ENCODE results near the gene CKLF.
"Not testable (repeated sequence)": the region's sequence is repeated elsewhere in the genome, so short reads cannot be mapped to it uniquely, and the experiment has no call there.

CKLF gene, protein sequence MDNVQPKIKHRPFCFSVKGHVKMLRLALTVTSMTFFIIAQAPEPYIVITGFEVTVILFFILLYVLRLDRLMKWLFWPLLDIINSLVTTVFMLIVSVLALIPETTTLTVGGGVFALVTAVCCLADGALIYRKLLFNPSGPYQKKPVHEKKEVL

DNA sequence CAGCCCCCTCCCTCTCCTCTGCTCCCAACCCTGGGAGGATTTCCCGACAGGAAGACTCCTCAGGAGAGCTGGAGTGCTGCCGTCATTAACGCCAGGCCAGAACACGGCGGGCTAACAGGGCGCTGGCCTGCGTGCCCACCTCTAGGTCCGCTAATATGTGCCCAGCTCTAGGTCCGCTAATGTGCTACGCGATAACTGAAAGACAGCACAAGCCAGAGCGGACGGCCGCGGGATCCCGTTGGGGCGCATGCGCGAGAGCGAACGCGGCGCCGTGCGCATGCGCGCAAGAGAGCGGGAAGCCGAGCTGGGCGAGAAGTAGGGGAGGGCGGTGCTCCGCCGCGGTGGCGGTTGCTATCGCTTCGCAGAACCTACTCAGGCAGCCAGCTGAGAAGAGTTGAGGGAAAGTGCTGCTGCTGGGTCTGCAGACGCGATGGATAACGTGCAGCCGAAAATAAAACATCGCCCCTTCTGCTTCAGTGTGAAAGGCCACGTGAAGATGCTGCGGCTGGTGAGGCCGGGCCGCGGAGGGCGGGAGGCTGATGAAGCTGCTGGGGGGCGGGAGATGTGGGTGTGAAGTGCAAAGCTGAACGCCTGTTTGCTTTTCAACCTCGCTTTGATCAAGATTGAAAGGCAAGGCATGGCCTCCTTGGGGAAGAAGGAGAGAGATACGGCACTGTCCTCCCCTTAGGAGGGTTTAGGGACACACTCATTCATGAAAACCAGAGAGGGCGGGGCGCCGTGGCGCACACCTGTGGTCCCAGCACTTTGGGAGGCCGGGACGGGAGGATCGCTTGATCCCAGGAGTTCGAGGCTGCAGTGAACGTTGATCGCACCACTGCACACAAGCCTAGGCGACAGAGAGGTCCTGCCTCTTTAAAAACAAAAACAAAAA, at the start of gene CKLF:
Gene CKLF (plus strand): TSS at position 291 of the 892 bp plus-strand sequence. CDS start 140 bp downstream, at position 431.
- peak; percentile 54 to 81 for DNase-seq

DNA sequence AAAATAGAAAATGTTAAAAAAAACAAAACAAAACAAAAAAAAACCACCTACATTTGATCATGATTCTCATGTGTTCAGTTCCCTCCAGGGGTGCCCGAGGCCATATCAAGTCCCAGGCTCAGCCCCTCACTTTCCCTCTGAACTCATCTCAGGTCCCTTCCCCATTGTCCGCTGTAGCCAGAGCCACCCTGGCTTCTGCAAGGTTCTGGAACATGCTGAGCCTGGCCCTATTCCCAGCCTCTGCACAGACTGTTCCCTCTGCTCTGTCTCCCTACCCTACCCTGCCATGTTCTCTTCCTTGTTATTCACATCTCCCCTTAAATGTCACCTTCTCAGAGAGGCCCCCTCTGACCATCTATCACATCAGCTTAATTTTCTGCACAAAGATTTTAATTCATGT, 49.3 kb upstream of the CKLF start:
- DNase-seq, result no peak

DNA sequence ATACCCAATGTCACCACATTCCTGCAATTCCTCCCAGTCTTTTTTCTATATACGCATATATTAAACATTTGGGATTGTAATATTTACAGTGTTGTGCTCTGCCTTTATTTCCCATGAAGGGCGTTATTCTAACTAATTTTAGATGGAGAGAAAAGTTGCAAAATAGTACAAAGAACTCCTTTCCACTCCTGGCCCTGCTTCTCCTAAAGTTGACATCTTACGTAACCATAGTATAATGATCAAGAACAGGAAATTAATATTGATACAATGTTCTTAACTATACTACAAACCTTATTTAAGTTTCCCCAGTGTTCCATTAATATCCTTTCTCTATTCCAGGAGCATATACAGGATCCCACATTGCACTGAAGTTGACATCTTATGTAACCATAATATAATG, 48.8 kb upstream of the CKLF start:
- DNase-seq, result no peak

DNA sequence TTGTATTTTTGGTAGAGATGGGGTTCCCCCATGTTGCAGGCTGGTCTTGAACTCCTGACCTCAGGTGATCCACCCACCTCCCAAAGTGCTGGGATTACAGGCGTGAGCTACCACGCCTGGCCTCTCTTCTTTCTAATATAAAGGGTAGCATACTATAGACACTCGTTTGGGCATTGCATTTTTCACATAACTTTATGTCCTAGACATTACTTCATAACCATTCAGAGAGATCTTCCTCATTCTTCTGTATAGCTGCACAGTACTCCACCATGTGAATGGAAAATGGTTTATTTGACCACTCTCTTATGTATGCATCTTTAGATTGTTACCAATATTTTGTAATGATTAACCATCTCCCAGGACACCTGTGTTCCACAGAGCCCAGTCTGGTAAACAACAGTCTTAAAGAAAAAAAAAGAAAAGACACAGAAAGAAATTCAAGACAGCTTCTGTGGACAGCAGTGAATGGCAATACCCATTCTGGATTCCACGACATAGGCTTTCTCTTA, 44.6 kb upstream of the CKLF start:
- DNase-seq, result no peak

DNA sequence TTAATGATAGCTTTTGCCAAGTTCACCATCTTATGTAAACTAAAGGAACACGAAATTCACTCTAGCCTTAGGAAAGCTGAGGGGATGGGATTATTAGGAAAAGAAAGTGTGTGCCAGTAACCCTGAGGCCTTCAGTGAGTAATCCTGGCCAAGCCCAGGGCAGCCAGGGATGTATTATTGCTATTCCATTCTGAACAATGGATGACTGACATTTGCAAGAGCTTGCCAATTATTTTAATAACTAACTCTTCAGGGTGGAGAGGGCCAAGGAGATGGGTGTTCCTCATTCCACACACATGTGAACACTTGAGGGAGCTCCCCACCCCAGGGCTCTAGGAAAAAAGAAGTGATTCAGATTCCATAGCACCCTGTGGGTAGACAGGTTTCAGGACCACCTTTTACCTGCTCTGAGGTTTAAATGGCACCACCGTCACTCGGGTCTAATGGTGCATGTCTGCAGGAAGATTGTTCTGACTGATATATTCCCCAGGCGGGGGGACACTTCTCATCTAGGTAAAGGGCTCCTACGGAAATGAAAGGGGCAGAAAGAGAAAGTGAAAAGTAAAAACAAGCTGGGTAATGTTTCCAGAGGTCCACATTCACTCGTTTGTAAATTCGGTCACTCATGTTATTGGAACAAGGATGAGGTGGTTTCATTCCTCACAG, 44.0 kb upstream of the CKLF start:
- DNase-seq, result no peak

DNA sequence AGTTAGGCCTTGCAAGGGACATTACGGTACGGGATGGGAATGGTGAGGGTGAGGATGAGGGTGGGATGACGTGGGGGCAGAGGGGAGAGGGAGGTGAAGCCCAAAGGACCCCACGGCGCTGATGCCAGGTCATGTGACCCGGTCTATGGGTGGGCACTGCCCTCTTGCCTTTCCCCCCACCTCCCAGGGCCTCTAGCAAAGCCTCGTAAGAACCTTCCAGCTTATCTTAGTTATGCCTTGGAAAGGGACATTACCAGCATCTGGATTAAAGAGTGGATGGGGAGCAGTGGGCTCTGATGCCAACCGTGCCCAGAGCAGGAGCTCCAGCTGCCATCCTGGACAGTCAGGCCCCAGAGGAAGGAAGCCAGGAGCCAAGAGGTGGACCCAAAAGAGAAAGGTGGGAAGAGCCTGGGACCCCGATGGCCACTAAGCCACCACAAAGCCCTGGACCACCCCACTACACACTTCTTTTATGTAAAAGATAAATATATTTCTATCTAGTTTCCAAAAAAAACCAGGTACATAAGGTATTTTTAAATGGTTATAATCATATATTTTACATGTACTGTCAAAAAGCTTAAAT, 43.4 kb upstream of the CKLF start:
- DNase-seq, result no peak

DNA sequence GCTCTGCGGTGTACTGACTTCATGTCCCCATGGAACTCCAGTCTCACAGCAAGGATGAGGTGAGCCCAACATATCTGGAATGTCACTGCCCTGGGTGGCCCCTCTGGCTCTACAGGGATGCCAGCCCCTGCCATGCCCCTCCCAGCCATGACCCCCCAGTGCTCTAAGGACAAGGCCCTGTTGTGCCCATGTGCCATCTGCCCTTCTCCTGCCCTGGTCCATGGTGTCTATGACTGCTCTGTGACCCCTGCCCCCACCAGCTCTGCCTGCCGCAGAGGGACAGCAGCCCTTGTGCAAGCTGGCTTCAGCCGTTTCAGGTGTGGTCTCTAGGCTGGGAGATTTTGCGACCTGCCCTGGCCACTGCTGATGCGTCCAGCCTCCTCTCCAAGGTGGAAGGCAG, 42.8 kb upstream of the CKLF start:
- no peak for DNase-seq

DNA sequence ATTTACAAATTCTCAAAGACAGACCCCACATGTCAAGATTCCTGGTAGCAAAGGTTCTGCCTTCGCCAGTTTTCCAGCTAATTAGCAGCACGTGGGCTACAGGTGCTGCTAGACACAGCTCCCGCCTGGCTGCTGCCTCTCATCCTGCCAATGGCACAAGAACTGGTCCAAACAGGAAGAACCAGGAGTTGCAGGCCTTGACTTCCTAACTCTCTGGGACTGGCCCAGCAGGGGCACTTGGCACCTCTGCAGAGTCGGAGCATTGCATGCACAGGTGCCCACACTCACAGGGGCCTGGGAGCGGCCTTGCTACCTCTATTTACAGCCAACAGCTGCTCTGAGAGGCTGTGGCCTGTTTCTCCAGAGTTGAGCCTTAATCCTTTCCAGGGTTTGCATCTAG, 42.1 kb upstream of the CKLF start:
- DNase-seq, result no peak

DNA sequence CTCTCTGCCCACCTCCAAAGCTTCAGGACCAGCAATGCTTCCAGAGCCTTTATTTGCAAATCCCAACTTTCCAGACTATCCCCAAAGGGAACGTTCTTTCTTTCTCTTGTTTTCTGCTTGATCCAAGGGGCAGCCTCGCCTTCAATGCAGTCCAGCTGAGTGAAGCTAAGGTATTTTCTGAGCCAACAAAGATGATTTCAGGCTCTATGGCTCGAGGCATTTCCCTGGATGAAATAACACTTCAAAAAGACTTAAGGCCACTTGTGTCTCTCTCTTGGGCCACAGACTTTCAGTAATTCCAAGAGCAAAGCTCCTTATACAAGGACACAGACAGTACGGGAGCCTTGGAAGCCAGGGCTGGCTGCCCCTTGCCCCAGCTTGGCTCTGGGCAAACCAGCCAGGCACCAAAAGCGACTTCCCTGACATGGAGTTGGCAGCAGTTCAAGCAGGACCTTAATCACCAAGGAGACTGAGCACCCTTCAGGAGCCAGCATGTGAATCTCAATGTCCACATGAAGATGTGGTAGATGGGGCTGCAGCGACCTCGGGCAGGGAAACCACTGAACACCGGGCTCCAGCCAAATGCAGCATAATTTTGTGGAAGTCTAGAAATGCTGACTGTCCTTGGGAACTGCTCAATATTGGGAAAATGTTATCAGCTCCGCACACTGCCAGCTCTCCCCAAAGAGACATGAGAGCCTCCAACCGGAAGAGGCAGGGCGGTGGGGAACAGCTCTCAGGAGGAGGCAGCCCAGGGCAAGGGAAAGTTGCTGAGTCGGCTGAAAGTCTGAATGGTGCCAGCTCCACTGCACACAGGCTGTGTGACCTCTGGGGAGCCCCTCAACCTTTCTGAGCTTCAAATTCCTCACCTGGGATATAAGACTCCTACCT, 41.4 kb upstream of the CKLF start:
- no peak for DNase-seq

DNA sequence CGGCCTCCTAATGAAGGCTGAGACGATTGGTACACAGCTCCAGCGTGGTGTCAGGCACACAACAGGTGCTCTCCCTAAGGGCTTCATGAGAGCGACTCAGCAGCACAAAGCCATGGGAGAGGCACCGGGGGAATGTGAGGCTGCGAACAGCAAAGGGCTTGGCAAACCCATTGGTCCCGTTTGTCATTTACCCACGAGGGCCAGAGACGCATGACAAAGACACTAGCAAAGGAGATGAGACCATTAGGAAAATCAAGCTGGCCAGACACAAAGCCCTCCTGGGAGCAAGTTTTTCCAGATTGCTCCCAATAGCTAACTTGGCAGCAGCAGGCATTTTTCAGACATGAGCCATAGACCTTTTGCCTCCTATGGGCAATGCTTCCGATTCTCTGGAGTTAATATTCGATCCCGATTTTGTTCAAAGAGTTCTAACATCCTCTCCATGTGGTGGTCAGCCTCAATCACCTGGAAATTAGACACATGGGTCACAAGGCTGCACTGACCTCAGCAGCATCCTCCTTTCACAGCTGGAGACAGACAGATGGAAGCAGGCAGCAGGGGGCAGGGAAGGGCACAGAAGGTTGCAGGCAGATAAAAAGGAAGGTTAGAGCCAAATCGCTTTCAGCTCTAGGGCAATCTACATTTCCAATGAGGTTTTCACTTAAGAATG, 40.6 kb upstream of the CKLF start:
- no peak for DNase-seq

DNA sequence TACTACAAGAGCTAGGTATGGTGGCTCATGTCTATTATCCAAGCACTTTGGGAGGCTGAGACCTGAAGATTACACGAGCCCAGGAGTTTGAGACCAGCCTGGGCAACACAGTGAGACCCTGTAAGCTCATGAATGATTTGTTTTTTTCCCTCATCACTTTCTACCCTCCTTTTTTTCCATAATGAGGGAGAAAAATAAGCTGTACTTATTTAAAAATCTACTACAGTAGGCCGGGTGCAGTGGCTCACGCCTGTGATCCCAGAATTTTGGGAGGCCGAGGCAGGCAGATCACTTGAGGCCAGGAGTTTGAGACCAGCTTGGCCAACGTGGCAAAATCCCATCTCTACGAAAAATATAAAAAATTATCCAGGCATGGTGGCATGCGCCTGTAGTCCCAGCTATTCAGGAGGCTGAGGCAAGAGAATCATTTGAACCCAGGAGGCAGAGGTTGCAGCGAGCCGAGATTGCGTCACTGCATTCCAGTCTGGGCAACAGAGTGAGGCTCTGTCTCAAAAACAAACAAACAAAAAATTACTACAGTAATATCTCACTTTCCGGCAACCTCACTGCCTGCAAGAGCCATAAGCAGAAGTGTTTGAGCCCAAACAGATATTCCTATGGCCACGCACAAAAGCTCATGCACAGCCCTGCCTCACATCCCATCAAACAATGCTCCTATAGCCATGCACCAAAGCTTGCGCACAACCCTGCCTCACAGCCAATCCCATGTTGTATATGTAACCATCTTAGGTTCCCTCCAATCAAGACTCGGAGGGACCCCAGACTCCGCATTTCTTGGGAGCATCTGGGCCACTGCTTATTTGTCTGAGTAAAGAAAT, 39.9 kb upstream of the CKLF start:
- no peak for DNase-seq

DNA sequence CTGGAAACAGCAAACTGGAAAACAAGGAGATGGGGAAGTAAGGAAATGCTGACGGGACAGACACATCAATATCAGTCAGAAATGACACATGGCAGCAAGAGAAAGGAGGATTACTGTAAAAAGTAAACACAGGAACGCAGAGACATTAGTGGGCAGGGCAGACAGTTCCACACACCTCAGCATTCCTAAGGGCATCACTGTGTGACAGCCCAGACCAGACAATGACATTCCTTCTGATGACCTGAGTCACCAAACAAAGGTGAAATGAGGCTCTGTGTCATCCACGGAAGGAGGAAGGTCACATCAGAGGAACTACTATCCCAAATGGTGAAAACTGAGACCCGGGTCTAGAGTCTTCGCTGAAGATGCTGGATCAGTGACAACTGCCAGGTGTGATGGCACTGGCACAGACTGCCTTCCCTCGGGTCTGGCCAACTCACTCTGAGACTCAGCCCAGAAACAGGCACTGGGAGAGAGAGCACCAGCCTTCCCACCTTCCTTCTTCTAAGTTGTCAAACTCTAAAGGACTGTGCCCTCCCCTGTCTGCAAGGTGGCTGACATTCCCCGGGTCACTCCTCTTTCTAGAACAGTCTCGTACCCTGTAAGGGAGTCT, 39.2 kb upstream of the CKLF start:
- DNase-seq, result no peak

DNA sequence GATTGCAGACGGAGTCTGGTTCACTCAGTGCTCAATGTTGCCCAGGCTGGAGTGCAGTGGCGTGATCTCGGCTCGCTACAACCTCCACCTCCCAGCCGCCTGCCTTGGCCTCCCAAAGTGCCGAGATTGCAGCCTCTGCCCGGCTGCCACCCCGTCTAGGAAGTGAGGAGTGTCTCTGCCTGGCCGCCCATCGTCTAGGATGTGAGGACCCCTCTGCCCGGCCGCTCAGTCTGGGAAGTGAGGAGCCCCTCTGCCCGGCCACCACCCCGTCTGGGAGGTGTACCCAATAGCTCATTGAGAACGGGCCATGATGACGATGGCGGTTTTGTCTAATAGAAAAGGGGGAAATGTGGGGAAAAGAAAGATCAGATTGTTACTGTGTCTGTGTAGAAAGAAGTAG, 38.0 kb upstream of the CKLF start:
- not testable (repeated sequence) for DNase-seq

DNA sequence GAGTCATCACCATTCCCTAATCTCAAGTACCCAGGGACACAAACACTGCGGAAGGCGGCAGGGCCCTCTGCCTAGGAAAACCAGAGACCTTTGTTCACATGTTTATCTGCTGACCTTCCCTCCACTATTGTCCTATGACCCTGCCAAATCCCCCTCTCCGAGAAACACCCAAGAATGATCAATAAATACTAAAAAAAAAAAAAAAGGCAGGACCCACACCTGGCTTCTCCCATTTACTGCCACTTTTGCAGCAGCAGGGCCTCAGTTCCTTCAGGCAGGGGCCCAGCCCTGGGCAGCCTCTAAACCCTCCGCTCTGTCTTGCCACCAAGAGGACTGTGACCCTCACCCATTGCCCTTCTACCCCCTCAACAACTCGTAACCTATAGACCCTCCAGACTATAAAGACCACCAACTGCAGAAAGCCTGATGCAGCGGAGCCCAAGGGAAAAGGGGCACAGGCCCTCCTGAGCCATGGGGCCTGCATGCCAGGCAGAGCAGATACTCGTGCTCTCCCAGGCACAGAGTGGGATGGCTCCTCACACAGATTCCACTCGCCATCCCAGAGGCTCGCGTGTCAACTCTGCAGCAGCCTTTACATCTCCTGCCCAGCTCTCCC, 37.3 kb upstream of the CKLF start:
- not testable (repeated sequence) for DNase-seq

DNA sequence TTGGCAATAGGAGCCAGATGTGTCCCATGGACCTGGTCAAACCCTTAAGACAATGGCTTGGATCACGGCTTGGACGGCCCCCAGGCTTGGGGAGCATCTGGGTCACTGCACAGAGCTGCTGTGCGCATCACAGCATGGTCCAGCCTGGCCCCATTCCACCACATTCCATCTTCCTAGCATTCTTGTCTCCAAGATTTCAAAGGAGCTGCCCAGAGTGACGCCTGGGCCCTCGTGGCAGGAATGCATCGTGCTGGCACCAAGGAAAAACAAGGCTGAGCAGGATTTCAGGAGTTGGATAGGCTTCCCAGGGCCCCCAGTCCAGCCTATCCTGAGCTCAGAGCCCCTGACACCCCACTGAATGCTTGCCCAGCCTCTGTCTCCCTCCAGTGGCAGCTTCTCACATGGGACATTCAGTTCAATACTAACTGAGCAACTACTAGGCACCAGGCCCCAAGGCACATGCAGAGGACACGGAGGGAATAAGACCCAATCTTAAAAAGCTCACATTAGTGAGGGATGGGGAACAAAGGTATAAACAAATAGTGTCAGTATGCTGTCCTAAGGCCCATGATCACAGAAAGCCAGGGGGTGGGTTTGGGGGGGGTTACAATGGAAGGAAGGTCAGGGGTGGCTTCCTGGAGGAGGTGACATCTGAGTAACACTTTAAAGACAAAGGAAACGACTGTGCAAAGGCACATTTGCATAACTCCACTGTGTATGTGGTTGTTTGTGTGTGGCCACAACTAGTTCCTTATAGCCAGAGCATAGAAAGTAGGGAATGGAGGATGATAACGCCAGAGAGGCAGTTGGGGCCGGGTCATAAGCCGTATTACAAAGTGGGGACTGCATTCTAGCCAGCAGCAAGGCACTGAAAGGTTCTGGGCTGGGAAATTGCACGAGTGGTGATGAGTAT, 36.5 kb upstream of the CKLF start:
- DNase-seq, result no peak

DNA sequence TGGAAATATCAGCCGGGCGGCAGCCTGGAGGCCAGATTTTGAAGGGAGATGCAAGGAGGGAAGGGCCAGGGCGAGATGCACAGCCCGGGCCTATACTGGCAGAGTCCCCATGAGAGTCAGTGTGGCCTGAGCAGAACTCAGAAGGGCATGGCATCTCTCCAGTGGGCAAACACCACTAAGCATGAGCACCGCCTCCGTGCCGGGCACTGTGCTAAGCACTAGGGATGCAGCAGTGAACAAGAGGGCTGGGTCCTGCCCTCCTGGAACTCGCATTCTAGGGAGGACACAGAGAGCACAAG, 35.9 kb upstream of the CKLF start:
- DNase-seq, result no peak

DNA sequence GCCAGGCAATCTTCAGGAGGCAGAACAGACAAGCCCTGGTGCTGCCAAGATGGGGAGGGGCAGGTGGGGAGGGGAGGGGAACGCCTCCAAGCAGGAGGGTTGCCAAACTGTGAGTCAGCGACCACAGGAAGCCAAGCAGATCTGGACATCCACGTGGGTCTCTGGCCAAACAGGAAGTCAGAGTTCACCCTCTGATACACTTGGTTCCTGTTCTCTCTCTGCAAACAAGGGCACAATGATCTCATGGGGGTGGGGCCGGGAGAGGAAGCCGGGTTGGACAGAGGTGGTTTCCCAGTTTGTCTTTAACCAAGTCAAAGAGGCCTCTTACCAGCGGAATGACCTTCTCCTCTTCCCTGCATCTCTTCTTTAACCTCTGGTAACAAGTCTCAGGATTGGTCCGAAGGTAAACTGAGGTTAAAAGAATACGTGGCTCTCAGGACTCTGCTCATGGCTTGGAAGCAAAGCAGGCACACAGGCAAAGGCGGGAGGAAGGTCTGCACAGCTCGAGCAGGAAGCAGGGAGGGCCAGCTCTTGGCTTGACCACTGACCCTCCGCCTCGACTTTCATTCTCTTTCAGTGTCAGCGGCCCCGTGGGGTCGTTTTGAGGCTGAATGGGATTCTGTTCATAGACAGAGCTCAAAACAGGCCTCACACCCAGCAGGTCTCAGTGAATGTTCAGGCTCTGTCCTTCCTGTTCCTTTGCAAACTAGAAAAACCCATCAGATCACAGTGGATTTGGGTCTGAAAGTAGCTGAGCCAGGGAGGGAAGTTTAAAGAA, 35.4 kb upstream of the CKLF start:
- peak; percentile 41 to 61 for DNase-seq

DNA sequence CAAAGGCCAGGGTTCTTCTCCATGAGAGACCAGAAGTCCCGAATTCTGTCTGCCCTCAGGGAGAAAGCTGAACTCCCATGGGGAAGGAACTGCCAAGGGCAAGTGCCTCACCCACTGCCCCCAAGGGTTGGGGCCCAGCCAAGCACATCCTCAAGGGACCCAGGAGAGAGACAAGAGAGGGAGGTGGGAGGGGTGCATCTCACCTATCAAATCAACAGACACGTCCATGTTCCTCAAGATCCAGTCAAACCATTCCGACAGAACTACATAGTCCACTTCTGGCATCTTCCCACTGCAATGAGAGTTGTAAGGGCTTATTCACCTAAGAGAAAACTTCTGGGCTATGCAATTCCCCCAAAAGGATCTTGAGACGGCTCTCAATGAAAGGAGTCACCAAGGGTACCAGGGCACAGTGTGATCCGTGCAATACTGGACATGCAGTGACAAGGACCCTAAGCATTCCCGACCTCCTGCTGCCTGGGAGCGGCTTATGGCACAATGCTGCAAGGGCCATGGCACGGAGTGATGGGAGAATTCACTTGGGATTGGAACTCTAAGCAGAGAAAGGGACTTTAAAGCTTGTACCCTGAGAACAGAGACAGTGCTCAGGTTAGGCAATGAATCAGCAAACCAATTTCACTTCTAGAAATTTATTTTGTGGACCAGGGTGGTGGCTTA, 34.7 kb upstream of the CKLF start:
- DNase-seq, result no peak

Data from NCI-H2081 (cell line).